22Rv1 (cell line): Measurements from ENCODE around the gene CDC42BPG.

Experiments used
- H3K27ac ChIP-seq: fragments of 450-650 bp; 2 replicates; pipeline ENCODE4 v1.5.1; 2017
- ZFX ChIP-seq: fragments of 450-650 bp; IDR thresholded peaks from 2 replicates; pipeline ENCODE4 v1.6.1; 2017; ENCODE audit warnings: antibody characterized with exemption, borderline replicate concordance
- TF ChIP-seq, protein P1 (sequence below): fragments of 450-650 bp; IDR thresholded peaks from 2 replicates; pipeline ENCODE4 v1.5.1; 2017; ENCODE audit warnings: mild to moderate bottlenecking

The CDC42BPG gene

DNA sequence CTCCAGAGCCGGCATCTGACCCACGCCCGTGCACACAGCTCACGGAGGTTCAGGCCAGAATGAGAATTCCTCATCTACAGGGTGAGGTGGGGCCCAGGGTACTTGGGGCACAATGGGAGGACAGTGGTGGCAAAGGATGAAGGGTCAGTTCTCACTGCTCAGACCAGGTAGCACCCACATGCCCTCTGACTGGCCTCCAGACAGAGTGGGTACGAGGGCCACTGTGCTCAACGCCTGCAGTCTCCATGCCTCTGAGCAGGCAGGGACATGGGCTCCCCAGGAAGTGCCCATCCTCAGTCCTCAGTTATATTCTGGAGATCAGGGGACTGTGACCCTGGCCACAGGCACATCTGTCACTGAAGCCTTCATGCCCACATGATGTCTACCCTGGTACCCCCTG lies 13.0 kb upstream of the CDC42BPG start:
- no peak for TF ChIP-seq ZFX
- TF ChIP-seq, protein P1, sequence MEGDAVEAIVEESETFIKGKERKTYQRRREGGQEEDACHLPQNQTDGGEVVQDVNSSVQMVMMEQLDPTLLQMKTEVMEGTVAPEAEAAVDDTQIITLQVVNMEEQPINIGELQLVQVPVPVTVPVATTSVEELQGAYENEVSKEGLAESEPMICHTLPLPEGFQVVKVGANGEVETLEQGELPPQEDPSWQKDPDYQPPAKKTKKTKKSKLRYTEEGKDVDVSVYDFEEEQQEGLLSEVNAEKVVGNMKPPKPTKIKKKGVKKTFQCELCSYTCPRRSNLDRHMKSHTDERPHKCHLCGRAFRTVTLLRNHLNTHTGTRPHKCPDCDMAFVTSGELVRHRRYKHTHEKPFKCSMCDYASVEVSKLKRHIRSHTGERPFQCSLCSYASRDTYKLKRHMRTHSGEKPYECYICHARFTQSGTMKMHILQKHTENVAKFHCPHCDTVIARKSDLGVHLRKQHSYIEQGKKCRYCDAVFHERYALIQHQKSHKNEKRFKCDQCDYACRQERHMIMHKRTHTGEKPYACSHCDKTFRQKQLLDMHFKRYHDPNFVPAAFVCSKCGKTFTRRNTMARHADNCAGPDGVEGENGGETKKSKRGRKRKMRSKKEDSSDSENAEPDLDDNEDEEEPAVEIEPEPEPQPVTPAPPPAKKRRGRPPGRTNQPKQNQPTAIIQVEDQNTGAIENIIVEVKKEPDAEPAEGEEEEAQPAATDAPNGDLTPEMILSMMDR: no peak
- H3K27ac ChIP-seq: no peak overlapping the region

DNA sequence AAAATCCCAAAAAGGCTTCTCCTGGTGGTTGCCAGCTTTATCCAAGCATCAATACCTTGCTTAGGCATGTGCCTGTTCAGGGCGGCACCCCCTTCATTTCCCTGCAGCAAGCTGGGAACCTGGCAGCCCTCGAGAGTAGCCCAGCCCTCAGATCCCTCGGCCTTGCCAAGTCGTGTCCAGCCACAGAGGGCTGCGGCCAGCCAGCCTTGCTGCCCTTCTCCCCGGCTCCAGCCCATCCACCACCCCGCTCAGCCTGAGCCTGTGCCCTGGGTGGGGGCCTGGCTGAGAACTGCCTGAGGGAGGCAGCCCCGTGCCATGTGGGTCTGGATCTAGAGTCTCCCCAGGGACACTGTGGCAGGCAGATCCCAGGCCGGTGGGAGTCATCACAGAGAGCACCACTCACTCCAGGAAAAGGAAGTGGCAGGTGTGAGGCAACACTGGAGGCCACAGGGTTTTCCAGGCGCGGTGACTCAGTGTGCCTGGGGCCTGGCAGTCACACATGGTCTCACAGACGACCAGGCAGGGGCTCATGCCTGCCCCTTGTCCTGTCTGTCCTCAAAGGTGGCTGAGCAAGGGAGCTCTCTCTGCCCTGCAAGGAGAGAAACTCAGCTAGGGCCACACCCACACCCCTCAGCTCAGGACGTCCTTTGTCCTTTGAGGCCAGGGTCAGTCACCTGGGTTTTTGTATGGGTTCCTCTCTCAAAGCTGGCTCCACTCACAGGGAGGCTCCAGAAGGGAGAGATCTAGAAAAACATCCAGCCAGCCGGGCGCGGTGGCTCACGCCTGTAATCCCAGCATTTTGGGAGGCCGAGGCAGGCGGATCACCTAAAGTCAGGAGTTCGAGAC lies 12.2 kb upstream of the CDC42BPG start:
- no peak overlapping the region for H3K27ac ChIP-seq
- no peak for TF ChIP-seq ZFX
- TF ChIP-seq, protein P1: no peak

DNA sequence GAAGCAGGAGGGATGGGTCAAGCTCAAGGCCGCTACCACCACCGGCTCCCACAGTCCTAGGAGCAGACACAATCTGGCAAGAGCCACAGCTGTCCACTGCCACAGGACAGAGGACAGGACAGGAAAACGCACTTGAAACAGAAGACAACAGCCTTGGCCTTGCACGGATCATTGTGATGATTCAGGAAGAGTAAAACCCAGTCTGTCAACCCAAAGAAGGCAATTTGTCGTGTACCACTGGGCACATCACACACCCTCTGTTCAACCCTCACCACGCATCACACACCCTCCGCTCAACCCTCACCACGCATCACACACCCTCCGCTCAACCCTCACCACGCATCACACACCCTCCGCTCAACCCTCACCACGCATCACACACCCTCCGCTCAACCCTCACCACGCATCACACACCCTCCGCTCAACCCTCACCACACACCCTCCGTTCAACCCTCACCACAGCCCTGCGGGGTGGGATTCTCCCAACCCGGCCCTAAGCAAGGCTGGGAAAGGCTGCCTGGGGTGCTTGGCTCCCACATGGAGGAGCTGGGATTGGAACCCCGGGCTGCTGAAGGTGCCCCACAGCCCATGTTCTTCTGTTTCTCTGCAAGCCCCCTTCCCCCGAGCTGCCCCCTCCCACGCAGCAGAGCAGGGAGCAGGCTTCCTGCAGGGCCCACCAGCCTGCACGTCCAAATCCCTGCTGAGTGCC lies 11.3 kb upstream of the CDC42BPG start:
- H3K27ac ChIP-seq: no peak overlapping the region
- no peak for TF ChIP-seq ZFX
- TF ChIP-seq, protein P1: no peak

DNA sequence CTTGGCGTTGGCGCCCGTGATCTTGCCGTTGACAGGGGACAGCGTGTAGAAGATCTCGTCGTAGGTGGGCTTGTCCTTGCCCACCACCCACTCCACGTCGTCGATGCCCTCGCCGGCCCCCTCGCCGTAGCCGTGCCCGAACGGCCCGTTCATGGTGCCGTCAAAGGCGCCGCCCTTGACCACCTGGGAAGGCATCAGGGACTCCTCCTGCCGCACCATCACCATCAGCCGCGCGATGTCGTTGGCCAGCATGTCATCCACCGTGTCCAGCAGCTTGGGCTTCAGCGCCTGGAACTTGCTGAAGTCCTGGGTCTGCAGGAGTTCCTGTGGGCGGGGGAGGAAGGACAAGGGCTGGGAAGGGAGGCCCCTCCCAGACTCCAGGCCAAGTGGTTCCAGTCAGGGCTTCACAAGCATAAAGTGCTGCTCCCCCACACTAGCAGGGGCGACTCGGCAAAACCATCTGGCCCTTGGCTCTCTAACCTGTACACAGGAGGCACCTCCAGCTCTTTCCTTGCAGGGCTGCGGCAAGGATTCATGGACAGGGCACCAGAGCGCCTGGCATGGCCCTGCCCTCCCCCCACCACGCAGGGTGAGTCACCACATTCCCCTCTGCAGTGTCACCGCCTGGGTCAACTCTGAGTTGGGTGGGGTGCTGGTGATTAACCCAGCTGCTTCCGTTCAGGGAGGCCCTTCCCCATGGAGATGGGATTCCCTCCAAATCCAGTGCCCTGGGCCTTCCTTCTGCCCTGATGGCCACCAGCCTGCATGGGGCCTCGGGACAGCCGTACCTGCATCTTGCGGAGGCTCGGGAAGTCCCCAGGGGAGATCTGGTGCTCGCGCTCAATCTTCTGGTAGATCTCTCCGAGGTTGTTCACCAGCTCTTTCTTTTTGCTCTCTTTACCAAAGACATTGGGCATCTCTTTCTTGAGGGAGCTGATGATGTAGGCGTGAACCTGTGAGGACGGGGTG lies 10.4 kb upstream of the CDC42BPG start:
- TF ChIP-seq, protein P1: no peak
- no peak for TF ChIP-seq ZFX
- no peak overlapping the region for H3K27ac ChIP-seq

DNA sequence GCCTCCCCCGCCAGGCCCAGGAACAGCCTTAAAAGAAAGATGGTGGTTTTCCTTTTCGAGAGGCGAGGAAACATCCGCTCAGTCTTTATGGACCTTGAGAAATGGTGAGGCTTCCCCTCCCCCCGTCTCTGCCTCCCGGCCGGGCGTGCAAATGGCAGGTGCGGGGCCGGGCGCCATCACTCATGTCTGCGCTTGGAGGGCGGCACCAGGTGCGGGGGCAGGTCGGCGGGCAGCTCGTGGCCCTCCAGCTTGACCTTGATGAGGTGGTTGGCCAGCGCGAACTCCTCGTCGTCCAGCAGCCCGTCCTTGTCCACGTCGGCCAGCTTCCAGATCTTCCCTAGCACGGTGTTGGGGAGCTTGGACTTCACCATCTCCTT lies 9.7 kb upstream of the CDC42BPG start:
- TF ChIP-seq, protein P1: no peak
- TF ChIP-seq ZFX: no peak
- no peak overlapping the region for H3K27ac ChIP-seq

DNA sequence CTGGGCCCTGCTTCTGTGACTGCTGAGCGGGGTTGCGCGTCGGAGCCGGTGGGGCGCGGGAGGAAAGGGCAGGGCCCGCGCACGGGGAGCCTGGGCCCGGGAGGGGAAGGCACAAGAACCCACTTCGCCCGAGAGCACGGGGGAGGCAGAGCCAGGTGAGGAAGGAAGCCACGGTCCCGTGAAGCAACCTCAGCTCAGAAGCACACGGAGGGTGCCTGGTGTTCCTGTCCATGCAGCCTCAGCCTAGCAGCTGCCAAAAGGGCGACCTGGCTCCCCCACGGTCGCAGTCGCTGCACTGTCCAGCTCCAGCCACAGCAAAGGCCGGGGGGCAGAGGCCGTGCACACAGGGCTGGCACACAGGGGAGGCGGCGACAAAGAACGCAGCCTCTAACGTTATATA lies 9.3 kb upstream of the CDC42BPG start:
- H3K27ac ChIP-seq: no peak overlapping the region
- TF ChIP-seq, protein P1: no peak
- no peak for TF ChIP-seq ZFX
